Activated T-cell treated with anti-CD3 and anti-CD28 coated beads, Interleukin-2, amount 50 U/mL, for 72 hours (primary cell): ENCODE data around the gene TM9SF3. TPM values are rescaled to one million over a fixed set of nuclear protein-coding genes. Genes with fewer than 3 reads are reported as not detected.

Experiments
- ATAC-seq, 2 donors: fragments of 150-1000 bp; cut with Tn5 transposase; replicated peaks in 1 of 2; 2 replicates each; pipeline ENCODE4 v1.10.0; 2021; ENCODE audit warnings: moderate library complexity in 2 of 2, mild to moderate bottlenecking in 1 of 2
- DNase-seq, 2 donors: peaks; one replicate each; pipeline ENCODE4 v3.0.0; 2021 to 2022; ENCODE audit warnings: mixed read lengths in 1 of 2
- H3K27ac Mint-ChIP-seq: one replicate; pipeline ENCODE4 v1.8.0; 2022; ENCODE audit warnings: mild to moderate bottlenecking, moderate library complexity, mixed read lengths
- H3K27me3 Mint-ChIP-seq: one replicate; pipeline ENCODE4 v1.8.0; 2022; ENCODE audit warnings: low read depth, mixed read lengths
- H3K36me3 Mint-ChIP-seq, 2 donors: one replicate each; pipeline ENCODE4 v1.8.0; 2022; ENCODE audit warnings: mixed read lengths in 2 of 2, mild to moderate bottlenecking in 1 of 2; ENCODE audit not compliant: insufficient read depth in 2 of 2
- H3K4me1 Mint-ChIP-seq: one replicate; pipeline ENCODE4 v1.8.0; 2022; ENCODE audit warnings: low read depth, mixed read lengths
- H3K4me3 Mint-ChIP-seq, 2 donors: one replicate each; pipeline ENCODE4 v1.8.0; 2022; ENCODE audit warnings: mild to moderate bottlenecking in 2 of 2, mixed read lengths in 2 of 2, moderate library complexity in 2 of 2
- H3K9me3 Mint-ChIP-seq, 2 donors: one replicate each; pipeline ENCODE4 v1.8.0; 2022; ENCODE audit warnings: mixed read lengths in 2 of 2
- total RNA-seq, 2 donors: library from RNA; stranded (reverse); gene quantifications; one replicate each; pipeline ENCODE4 v1.2.3, GENCODE V29; 2022

Gene TM9SF3
- total RNA-seq, 2 donors from 2014 or later: 72.8 to 76.7 TPM

DNA sequence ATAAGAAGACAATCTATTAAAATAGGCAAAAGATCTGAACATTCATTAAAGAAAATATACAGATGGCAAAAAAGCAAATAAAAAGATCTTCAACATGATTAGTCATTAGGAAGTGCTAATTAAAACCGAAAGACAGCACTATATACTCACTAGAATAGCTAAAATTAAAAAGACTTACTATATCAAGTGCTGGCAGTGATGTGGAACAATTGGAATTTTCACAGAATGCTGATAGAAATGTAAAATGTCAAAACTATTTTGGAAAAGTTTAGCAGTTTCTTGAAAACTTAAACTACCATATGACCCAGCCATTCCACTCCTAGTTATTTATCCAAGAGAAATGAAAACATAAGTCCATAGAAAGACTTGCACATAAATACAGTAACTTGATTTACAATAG is 48.1 kb downstream of the TM9SF3 start:
- H3K27me3 Mint-ChIP-seq: no peaks in the 10 kb centered on the region
- peaks cover 7% of the 10 kb centered on the region for H3K4me1 Mint-ChIP-seq
- H3K4me3 Mint-ChIP-seq: no peak overlapping the region
- no peak overlapping the region for H3K27ac Mint-ChIP-seq
- DNase-seq (no peak), ATAC-seq (no peak)
- H3K36me3 Mint-ChIP-seq: peaks cover 11 to 18% of the 10 kb centered on the region in 2 donors
- H3K9me3 Mint-ChIP-seq: no peaks in the 10 kb centered on the region

GRCh38 chr10:96536129-96536528 is 50.7 kb downstream of the TM9SF3 start:
- ATAC-seq: no peak
- Mint-ChIP-seq H3K4me1 (no peaks in the 10 kb centered on the region), H3K9me3 (no peaks in the 10 kb centered on the region), H3K4me3 (no peak overlapping the region), H3K36me3 (peaks cover 9% of the 10 kb centered on the region in 2 donors), H3K27me3 (no peaks in the 10 kb centered on the region), H3K27ac (no peak overlapping the region)
- no peak for DNase-seq

GRCh38 chr10:96532523-96532922 is 54.3 kb downstream of the TM9SF3 start:
- no peak overlapping the region for H3K4me3 Mint-ChIP-seq
- ATAC-seq (no peak), DNase-seq (no peak)
- H3K4me1 Mint-ChIP-seq: no peaks in the 10 kb centered on the region
- H3K27me3 Mint-ChIP-seq: no peaks in the 10 kb centered on the region
- peaks cover 4 to 16% of the 10 kb centered on the region in 2 donors for H3K36me3 Mint-ChIP-seq
- no peaks in the 10 kb centered on the region for H3K9me3 Mint-ChIP-seq
- H3K27ac Mint-ChIP-seq: no peak overlapping the region

- H3K9me3 Mint-ChIP-seq: no peaks in the 10 kb centered on the region
- ATAC-seq: no peak
- no peak for DNase-seq
- no peaks in the 10 kb centered on the region for H3K27me3 Mint-ChIP-seq
- no peak overlapping the region for H3K27ac Mint-ChIP-seq
- H3K36me3 Mint-ChIP-seq: peaks cover 3 to 21% of the 10 kb centered on the region in 2 donors
- no peaks in the 10 kb centered on the region for H3K4me1 Mint-ChIP-seq
- H3K4me3 Mint-ChIP-seq: no peak overlapping the region
These were observed 57.1 kb downstream of the TM9SF3 start for GRCh38 chr10:96529634-96530279.

DNA sequence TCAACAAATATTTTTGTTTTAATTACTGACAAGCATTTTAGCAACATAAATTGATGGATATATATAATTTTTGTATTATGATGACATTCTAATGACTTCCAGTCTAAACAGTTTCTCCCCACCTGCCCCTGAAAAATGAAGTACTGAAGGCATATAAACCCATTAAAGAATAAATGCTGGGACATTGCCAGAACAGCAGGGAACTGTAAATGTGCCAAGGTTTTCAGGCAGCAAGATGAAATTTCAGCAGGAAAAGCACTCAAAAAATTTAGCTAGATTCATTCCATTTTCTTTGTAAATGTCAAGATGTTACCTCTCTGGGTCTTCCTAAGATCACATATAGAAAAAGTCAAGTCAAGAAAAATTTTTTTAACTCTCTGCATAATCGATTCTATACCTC is 62.1 kb downstream of the TM9SF3 start:
- ATAC-seq (no peak), DNase-seq (no peak)
- Mint-ChIP-seq H3K27ac (no peak overlapping the region), H3K4me1 (no peaks in the 10 kb centered on the region), H3K36me3 (peaks cover 2 to 38% of the 10 kb centered on the region in 2 donors), H3K4me3 (no peak overlapping the region), H3K27me3 (no peaks in the 10 kb centered on the region), H3K9me3 (no peaks in the 10 kb centered on the region)

DNA sequence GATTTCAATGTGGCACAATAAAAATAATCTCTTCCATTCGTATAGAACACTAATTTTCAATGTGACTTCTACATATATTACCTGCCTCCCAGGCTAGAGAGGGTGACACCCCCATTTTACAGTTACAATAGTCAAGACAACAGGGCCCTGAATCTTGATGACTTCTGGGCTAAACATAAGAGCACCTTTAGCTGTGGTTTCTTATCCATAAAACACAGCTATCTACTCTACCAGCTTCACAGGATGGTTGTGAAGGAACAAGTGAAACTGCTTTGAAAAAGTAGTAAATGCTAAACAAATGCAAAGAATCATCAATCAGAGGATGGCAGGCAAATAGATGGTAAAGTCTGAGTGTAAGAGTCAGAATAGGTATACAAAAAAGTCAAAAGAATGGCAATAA is 69.5 kb downstream of the TM9SF3 start:
- ATAC-seq (no peak), DNase-seq (no peak)
- Mint-ChIP-seq H3K4me1 (peaks cover 13% of the 10 kb centered on the region), H3K27ac (no peak overlapping the region), H3K36me3 (peaks cover 0 to 14% of the 10 kb centered on the region in 2 donors), H3K4me3 (no peak overlapping the region), H3K9me3 (no peaks in the 10 kb centered on the region), H3K27me3 (peaks cover 34% of the 10 kb centered on the region)

DNA sequence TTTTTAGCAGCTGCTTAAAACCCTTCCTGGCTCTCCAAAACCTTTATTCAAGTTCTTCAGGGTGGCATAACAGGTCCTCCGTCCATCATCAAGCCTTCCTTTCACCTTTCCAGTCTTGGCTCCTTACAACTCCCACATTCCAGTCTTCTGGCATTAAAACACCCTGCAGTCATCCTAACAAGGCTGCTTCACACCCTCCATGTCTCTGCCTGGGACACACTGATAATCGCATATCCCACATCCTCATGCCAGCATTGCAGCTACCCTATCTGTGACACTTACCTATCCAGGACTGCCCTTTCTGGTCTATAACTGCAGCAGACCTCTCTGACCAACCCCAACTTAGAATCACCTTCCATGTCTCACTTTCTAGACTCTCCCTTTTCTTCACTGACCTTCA is 70.5 kb downstream of the TM9SF3 start:
- Mint-ChIP-seq H3K4me1 (peaks cover 19% of the 10 kb centered on the region), H3K36me3 (peaks cover 0 to 6% of the 10 kb centered on the region in 2 donors), H3K4me3 (no peak overlapping the region), H3K9me3 (no peaks in the 10 kb centered on the region), H3K27ac (no peak overlapping the region), H3K27me3 (peaks cover 44% of the 10 kb centered on the region)
- no peak for ATAC-seq
- no peak for DNase-seq

DNA sequence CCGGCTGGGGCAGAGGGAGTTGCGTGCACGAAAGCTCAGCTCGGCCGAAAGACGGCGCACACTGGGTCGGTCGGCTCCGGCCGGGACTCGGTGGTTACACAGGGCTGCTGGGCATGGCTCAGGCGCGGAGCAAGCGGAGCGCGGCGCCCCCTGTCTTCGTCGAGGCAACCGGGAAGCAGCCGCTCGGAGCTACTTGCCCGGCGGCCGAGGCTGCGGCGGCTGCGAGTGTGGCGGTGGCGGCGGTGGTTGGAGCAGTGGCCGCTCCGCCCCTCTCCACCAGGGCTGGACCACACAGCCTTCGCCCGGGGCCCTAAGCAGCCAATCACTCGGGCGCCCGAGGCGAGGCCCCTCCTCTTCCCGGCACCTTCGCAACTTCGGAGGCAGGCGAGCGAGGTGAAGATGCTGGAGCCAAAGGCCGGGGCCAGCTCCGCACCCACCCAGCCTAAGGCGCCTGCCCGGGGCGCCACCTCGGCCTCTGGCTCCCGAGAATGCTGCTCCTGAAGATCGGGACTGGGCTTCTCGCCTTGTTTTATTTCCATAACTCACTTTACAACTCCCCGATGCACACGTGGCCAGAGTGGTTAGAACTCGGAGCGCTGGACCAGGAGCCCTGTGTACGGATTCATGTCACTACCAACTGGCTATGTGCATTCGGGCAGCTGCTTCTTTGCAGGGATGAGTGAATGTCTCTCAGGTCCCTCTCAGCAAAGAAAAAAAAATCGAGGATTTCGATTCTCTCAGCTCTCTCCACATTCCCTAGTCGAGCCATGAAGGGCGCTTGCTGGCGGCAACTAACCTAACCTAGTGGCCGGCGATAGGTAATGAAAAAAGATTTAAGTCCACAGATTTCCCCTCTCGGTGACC is 72.9 kb downstream of the TM9SF3 start, which contains the start of gene TLL2:
TLL2 (minus strand) TSS at position 229 of the 864 bp plus-strand sequence. CDS start 241 bp downstream, outside the sequence.
- H3K9me3 Mint-ChIP-seq: no peaks in the 10 kb centered on the region
- DNase-seq (peak; percentile 76 to 79), ATAC-seq (peak; percentile 84)
- no peaks in the 10 kb centered on the region for H3K36me3 Mint-ChIP-seq
- no peak within 1 kb of the TSS for H3K27ac Mint-ChIP-seq
- H3K27me3 Mint-ChIP-seq: peaks cover 55% of the 10 kb centered on the region
- H3K4me3 Mint-ChIP-seq: peak within 1 kb of the TSS; percentile 76 to 84
- H3K4me1 Mint-ChIP-seq: peaks cover 19% of the 10 kb centered on the region

DNA sequence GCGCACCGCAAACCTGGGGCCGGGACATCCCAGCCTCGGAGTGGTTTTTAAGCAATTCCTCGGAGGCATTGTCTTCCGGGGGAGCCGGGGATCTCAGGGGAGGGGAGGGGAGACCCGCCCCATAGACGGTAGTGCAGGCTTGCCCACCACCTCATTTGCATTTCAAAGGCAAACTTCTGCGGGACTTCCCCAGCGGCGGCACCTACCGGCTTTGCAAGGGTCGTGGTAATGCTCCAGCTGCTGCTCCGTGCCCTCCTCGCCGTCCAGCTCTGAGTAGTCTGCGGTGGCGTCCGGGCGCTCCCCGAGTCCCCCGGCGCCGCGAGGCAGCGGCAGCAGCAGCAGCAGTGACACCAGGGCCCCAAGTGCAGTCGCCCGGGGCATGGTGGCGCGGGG is 73.5 kb downstream of the TM9SF3 start:
- Mint-ChIP-seq H3K4me1 (peaks cover 19% of the 10 kb centered on the region), H3K36me3 (no peaks in the 10 kb centered on the region), H3K9me3 (no peaks in the 10 kb centered on the region), H3K27ac (no peak overlapping the region), H3K4me3 (peak overlapping the region; percentile 76 to 84), H3K27me3 (peaks cover 55% of the 10 kb centered on the region)
- DNase-seq (peak in 1 of 2 donors; percentile 69), ATAC-seq (peak; percentile 70 to 73)

DNA sequence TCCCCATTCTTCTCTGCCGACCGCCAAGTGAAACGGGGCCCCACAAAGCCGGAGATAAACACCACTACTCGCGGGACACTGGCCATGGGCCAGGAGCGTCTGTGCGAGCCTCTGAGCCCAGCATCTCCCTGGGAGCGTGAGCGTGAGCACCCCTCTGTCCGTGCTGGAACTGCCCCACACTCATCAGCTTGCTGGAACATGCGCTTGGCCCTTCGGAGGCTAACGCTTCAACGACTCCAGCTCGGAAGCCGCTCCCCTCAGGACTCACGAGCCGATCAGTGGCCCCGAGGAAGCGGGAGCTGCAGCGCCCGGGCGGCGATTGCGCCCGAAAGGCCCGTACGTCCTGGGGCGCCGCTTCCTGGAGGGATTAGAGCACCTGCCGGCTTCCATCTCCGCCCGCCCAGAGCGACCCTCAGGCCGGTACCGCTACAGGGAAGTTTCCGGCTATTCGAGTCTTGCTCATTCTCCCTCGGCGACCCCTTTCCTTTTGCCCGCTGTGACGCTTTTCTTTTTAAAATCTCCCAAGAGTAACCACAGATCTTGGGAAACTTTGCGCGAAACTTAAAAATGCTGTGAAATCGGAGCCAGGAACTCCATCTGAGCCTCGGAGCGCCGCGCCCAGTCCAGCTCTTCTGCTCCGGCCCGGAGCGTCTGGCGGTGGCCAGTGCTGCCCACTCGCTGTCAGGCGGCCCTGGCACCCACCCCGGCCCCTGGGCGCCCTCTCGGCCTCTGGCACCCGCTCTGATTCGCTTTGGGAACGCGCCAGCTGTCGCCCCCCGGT is 74.1 kb downstream of the TM9SF3 start:
- H3K27me3 Mint-ChIP-seq: peaks cover 55% of the 10 kb centered on the region
- ATAC-seq (peak in 1 of 2 donors; percentile 6), DNase-seq (peak in 1 of 2 donors; percentile 13)
- no peak overlapping the region for H3K27ac Mint-ChIP-seq
- H3K4me1 Mint-ChIP-seq: peaks cover 19% of the 10 kb centered on the region
- H3K9me3 Mint-ChIP-seq: no peaks in the 10 kb centered on the region
- no peaks in the 10 kb centered on the region for H3K36me3 Mint-ChIP-seq
- H3K4me3 Mint-ChIP-seq: peak overlapping the region; percentile 76 to 84

- Mint-ChIP-seq H3K27me3 (peaks cover 49% of the 10 kb centered on the region), H3K4me1 (peaks cover 19% of the 10 kb centered on the region), H3K27ac (no peak overlapping the region), H3K36me3 (no peaks in the 10 kb centered on the region), H3K4me3 (peak overlapping the region in 1 of 2 donors; percentile 76), H3K9me3 (no peaks in the 10 kb centered on the region)
- ATAC-seq (peak in 1 of 2 donors; percentile 12), DNase-seq (peak; percentile 19 to 44)
These were observed 75.5 kb downstream of the TM9SF3 start for GRCh38 chr10:96511044-96511945.

GRCh38 chr10:96509017-96509641 is 77.7 kb downstream of the TM9SF3 start:
- no peaks in the 10 kb centered on the region for H3K9me3 Mint-ChIP-seq

More at GRCh38 chr10:96509017-96509641, 77.7 kb downstream of the TM9SF3 start:
- ATAC-seq: no peak
- Mint-ChIP-seq H3K4me3 (no peak overlapping the region), H3K27me3 (peaks cover 31% of the 10 kb centered on the region), H3K36me3 (no peaks in the 10 kb centered on the region), H3K27ac (no peak overlapping the region), H3K4me1 (peaks cover 8% of the 10 kb centered on the region)
- DNase-seq: no peak
